Breast epithelium (tissue), 4 donors: ENCODE measurements around the gene PPM1A. TPM values are rescaled to one million over a fixed set of nuclear protein-coding genes. Genes with fewer than 3 reads are reported as not detected.

ENCODE experiments used
- DNase-seq, 2 donors: peaks; one replicate each; pipeline ENCODE4 v3.0.0-alpha.2; 2019; ENCODE audit warnings: low spot score in 2 of 2
- H3K27ac ChIP-seq, 2 donors: fragments of 200-600 bp; sonication (generic) in 1 of 2; one replicate each; pipeline ENCODE4 v1.5.1; 2016 to 2019; ENCODE audit warnings: mild to moderate bottlenecking in 1 of 2
- H3K27me3 ChIP-seq, 2 donors: fragments of 200-600 bp; sonication (generic) in 1 of 2; one replicate each; pipeline versions ENCODE4 v1.5.1 to v1.6.0; 2017 to 2019; ENCODE audit warnings: control low read depth in 1 of 2, mild to moderate bottlenecking in 1 of 2
- H3K36me3 ChIP-seq: fragments of 200-600 bp; one replicate; pipeline ENCODE4 v1.5.1; 2019
- H3K4me1 ChIP-seq, 2 donors: fragments of 200-600 bp; sonication (generic); one replicate each; pipeline ENCODE4 v1.5.1; 2016 to 2019; ENCODE audit warnings: control low read depth in 1 of 2
- H3K4me3 ChIP-seq, 3 donors: fragments of 200-600 bp; sonication (generic); 1 replicate in 2 of 3; 2 replicates in 1 of 3; pipeline ENCODE4 v1.5.1; 2016 to 2019; ENCODE audit warnings: mild to moderate bottlenecking in 3 of 3, moderate library complexity in 2 of 3
- H3K9me3 ChIP-seq, 2 donors: fragments of 200-600 bp; sonication (generic) in 1 of 2; one replicate each; pipeline ENCODE4 v1.5.1; 2016 to 2019; ENCODE audit warnings: control low read depth in 1 of 2
- POLR2A ChIP-seq: fragments of 450-650 bp; IDR thresholded peaks from one replicate; pipeline ENCODE4 v1.6.1; 2016; ENCODE audit warnings: antibody characterized with exemption, mild to moderate bottlenecking, moderate library complexity
- POLR2AphosphoS5 ChIP-seq, 3 donors: sonication (generic); formaldehyde crosslinking; IDR thresholded peaks; one replicate each; pipeline ENCODE4 v1.6.1; 2017; ENCODE audit warnings: antibody characterized with exemption in 3 of 3
- intact Hi-C: fragments of 100-400 bp; cut with DNase I; formaldehyde crosslinking; loops from one replicate; pipeline ENCODE4 v1.15.1; 2023; ENCODE audit warnings: low total_unique reads
- total RNA-seq, 3 donors: library from RNA; depleted of rRNA; stranded (reverse); fragments of >200 nt; gene quantifications; one replicate each; pipeline ENCODE4 v1.1.0, GENCODE V29; 2016
- TF ChIP-seq, protein P1 (sequence below), 3 donors: fragments of 450-650 bp; IDR thresholded peaks; one replicate each; pipeline ENCODE4 v1.5.1; 2016 to 2017; ENCODE audit warnings: antibody characterized with exemption in 3 of 3, mild to moderate bottlenecking in 3 of 3, moderate library complexity in 3 of 3

PPM1A gene
- total RNA-seq, 3 donors from 2014 or later: 39.3 to 53.8 (median 49.9) TPM

DNA sequence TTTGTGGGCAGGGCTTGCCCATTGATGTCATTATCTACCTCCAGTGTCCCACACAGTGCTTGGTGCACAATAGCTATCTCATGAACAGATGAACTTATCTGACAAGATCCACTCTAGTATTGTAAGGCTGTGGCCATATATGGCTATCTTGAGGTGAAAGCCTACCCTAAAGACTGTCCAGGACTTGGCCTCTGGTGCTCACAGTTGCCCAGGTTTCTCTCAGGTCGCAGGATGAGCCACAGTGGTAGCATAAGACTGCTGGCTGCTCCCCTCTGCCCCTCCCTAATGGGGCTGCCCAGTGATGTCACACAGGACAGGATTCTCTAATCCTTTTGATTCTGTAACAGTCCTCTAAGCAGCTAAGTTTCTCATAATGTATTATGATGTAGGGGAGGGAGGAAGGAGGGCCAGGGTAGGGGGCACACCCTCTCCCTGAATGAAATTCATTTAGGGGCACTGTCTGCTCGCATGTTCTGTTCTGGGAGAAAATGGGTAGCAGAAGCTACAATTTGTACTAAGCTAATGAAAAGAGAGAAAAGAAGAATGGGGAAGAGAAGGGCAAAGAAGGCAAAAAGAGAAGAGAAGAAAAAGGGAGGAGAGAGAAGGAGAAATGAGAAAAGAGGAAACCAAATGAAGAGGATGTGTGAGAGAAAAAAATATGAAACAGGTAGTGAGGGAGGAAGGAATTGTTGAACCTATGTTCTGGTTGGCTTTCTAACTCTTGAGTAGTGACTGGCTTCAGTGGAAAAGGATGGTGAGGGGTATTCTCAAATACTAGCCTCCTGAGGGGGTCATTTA is 3.4 kb upstream of the PPM1A start:
- intact Hi-C loops: no loop called here
- Histone ChIP-seq H3K27me3 (no peaks in the 10 kb centered on the region), H3K9me3 (no peaks in the 10 kb centered on the region), H3K27ac (no peak overlapping the region), H3K4me1 (no peaks in the 10 kb centered on the region), H3K4me3 (no peak overlapping the region), H3K36me3 (no peaks in the 10 kb centered on the region)
- DNase-seq: no peak
- TF ChIP-seq, protein P1, sequence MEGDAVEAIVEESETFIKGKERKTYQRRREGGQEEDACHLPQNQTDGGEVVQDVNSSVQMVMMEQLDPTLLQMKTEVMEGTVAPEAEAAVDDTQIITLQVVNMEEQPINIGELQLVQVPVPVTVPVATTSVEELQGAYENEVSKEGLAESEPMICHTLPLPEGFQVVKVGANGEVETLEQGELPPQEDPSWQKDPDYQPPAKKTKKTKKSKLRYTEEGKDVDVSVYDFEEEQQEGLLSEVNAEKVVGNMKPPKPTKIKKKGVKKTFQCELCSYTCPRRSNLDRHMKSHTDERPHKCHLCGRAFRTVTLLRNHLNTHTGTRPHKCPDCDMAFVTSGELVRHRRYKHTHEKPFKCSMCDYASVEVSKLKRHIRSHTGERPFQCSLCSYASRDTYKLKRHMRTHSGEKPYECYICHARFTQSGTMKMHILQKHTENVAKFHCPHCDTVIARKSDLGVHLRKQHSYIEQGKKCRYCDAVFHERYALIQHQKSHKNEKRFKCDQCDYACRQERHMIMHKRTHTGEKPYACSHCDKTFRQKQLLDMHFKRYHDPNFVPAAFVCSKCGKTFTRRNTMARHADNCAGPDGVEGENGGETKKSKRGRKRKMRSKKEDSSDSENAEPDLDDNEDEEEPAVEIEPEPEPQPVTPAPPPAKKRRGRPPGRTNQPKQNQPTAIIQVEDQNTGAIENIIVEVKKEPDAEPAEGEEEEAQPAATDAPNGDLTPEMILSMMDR (IDR thresholded peaks at IDR 0.05): no peak
- TF ChIP-seq POLR2AphosphoS5 (IDR thresholded peaks at IDR 0.05): no peak
- no peak for TF ChIP-seq POLR2A

DNA sequence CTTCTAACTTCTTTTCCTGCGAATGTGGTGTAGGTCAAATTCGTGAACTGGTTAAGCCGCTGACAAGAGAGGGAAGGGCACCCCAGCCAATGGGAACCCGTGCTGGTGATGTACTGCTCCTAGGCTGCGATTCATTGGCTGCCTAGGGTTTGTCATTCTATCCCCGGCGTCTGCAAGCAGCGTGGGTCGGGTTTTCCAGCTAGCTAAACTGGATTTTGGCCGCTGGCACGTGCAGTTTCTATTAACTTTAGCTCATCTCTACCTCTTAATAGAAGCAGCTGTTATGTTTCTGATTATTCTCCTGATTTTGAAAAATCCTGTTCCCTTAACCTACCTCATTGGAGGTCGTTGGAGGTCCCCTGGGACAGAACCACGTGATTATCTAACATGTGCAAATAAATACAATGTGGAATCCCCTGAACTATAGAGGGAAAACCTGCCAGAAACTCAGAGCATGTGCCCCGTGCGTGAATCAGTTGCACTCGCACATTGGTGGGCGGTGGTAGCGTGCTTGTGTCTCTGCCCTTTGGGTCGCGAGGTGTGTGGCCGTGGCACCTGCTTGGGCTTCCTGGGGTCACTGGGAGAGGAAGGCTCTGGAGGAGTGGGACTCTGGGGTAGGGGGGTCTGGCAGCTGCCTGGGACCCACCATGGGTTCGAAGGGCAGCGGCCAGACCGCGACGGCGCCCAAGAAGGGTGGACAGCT is 876 bp upstream of the PPM1A start:
- peak overlapping the region; percentile 100 for H3K27ac ChIP-seq
- peak; percentile 90 to 95 for DNase-seq
- intact Hi-C loops: no loop called here
- no peaks in the 10 kb centered on the region for H3K4me1 ChIP-seq
- H3K27me3 ChIP-seq: no peaks in the 10 kb centered on the region
- H3K9me3 ChIP-seq: no peaks in the 10 kb centered on the region
- peak; percentile 27 to 83 (median 71) for TF ChIP-seq POLR2AphosphoS5 (IDR thresholded peaks at IDR 0.05)
- TF ChIP-seq, protein P1 (IDR thresholded peaks at IDR 0.05): no peak
- H3K36me3 ChIP-seq: no peaks in the 10 kb centered on the region
- peak overlapping the region; percentile 89 to 94 (median 89) for H3K4me3 ChIP-seq

DNA sequence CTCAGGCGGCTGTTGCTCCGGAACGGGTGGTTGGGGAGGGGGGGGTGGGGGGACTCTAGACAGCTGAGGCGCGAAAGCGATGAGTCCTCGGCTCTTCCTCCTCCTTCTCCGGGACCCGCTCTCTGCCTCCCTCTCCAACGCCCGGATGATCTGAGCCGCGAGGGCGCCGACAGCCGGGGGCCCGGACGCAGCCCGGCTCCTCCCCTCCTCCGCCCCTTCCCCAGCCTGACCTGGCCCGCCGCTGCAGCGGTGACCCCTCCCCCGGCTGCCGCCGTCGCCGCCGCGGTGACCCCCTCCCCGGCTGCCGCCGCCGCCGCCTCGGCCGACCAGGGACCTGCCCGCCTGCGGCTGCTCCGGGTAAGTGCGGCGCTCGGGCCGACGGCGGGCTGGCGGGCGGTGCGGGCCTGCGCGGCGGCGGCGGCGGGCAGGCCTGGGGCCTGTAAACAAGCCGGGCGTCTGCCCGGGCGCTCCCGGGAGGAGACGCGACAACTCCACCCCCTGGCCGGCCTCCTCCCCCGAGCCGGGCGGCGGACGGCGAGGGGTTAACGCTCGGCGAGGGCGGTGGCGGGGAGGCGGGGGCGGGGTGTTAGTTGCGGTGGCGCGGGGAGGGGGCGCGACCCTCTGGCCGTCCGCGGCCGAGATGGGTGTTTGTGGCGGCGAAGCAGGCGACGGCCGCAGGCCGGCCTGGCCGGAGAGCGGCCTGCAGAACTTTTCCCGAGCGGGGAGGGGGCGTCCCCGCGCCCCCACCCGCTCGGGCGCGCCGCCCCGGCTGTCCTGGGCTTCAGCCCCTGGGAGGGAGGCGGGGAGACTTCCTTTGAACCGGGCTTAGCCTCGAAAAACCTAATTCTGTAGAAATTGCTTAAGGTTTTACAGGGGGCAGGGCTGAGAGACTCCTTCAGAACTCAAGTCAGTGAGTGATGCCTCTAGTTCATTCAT is 568 bp downstream of the PPM1A start:
- no peaks in the 10 kb centered on the region for H3K27me3 ChIP-seq
- no peaks in the 10 kb centered on the region for H3K4me1 ChIP-seq
- H3K27ac ChIP-seq: peak overlapping the region; percentile 100
- intact Hi-C loops: no loop called here
- TF ChIP-seq, protein P1 (IDR thresholded peaks at IDR 0.05): no peak
- no peak for TF ChIP-seq POLR2AphosphoS5 (IDR thresholded peaks at IDR 0.05)
- no peak for TF ChIP-seq POLR2A
- H3K9me3 ChIP-seq: no peaks in the 10 kb centered on the region
- H3K4me3 ChIP-seq: peak overlapping the region; percentile 89 to 94 (median 89)
- peak; percentile 35 to 58 for DNase-seq
- H3K36me3 ChIP-seq: no peaks in the 10 kb centered on the region

DNA sequence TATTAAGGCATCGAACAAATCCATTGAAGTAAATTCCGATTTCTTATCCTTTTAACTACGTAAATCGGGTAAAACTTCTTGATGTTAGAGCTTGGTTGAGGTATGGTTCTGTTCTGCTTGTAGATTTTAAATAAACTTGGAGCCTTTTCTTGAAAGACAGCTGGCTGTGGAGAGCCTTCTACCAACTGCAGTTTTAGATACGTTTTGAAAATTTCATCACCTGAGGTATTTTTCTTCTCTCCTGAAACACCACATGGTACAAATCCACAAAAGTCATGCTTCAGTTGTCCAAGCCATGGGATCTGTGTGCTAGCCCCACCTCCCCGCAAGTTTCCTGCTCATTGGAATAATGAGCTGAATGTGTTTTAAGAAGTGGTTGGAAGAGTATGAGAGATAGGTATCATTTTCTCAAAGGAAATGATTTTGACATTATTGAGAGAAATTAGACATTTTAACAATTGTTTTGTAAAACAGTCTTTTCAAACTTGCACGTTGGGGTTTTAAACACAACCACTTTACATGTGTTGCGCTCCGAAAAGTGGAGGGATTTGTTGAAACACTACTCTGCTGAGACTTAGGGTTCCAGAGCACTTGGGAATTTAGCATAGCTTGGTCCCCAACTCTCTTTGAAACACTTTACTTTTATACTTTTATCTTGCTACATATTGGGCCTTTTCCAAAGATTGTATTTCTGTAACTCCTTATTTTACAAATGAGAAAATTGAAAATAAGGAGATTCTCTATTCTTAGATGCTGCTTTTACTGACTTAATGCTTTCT is 1.4 kb downstream of the PPM1A start:
- Histone ChIP-seq H3K36me3 (no peaks in the 10 kb centered on the region), H3K9me3 (no peaks in the 10 kb centered on the region), H3K4me1 (no peaks in the 10 kb centered on the region), H3K27me3 (no peaks in the 10 kb centered on the region), H3K27ac (peak overlapping the region; percentile 100), H3K4me3 (peak overlapping the region; percentile 89 to 94 (median 89))
- intact Hi-C loops: no loop called here
- TF ChIP-seq, protein P1 (IDR thresholded peaks at IDR 0.05): no peak
- TF ChIP-seq POLR2AphosphoS5 (IDR thresholded peaks at IDR 0.05): no peak
- TF ChIP-seq POLR2A: no peak
- no peak for DNase-seq
